Esophagus squamous epithelium (tissue), 5 donors: Measurements from ENCODE around the gene RAB11FIP5. TPM values are rescaled to one million over a fixed set of nuclear protein-coding genes. Genes with fewer than 3 reads are reported as not detected.
A peak's percentile ranks its signal among the peaks of the same experiment; 100 is the strongest.

Experiments used
- DNase-seq: peaks from one replicate; lab custom pipeline; 2025; lab: John Stamatoyannopoulos, UW
- H3K27ac ChIP-seq, 4 donors: fragments of 200-600 bp; sonication (generic); one replicate each; pipeline ENCODE4 v1.5.1; 2016 to 2019; ENCODE audit warnings: mild to moderate bottlenecking in 1 of 4
- H3K27me3 ChIP-seq, 4 donors: fragments of 200-600 bp; sonication (generic); 1 replicate in 3 of 4; 2 replicates in 1 of 4; pipeline versions ENCODE4 v1.5.1 to v1.6.0; 2017 to 2021; ENCODE audit warnings: antibody characterized with exemption in 1 of 4
- H3K36me3 ChIP-seq, 3 donors: fragments of 200-600 bp; sonication (generic); one replicate each; pipeline ENCODE4 v1.5.1; 2016 to 2019
- H3K4me1 ChIP-seq, 3 donors: fragments of 200-600 bp; sonication (generic); one replicate each; pipeline ENCODE4 v1.5.1; 2017 to 2019
- H3K4me3 ChIP-seq, 4 donors: fragments of 200-600 bp; sonication (generic); 1 replicate in 3 of 4; 2 replicates in 1 of 4; pipeline ENCODE4 v1.5.1; 2016 to 2019; ENCODE audit warnings: mild to moderate bottlenecking in 2 of 4, moderate library complexity in 1 of 4
- H3K9me3 ChIP-seq, 3 donors: fragments of 200-600 bp; sonication (generic); one replicate each; pipeline ENCODE4 v1.5.1; 2016 to 2019
- CTCF ChIP-seq, 6 experiments: fragments of 450-650 bp in 4 of 6; fragments of 200-600 bp in 2 of 6; sonication (generic) in 2 of 6; IDR thresholded peaks; one replicate each; pipeline ENCODE4 v1.5.1; 2016 to 2019; ENCODE audit warnings: antibody characterized with exemption in 6 of 6, mild to moderate bottlenecking in 4 of 6, moderate library complexity in 4 of 6
- POLR2A ChIP-seq, 4 donors: fragments of 450-650 bp; IDR thresholded peaks; one replicate each; pipeline ENCODE4 v1.6.1; 2017; ENCODE audit warnings: antibody characterized with exemption in 4 of 4, mild to moderate bottlenecking in 4 of 4, moderate library complexity in 3 of 4
- WGBS, 2 donors: methylation state at CpG; one replicate each; pipeline ENCODE4 v1.1.5; 2018; 5-methylcytosine and 5-hydroxymethylcytosine counted together
- intact Hi-C: fragments of 100-400 bp; cut with DNase I; formaldehyde crosslinking; loops from one replicate; pipeline ENCODE4 v1.15.0; 2022
- total RNA-seq, 4 donors: library from RNA; depleted of rRNA; stranded (reverse); fragments of >200 nt; gene quantifications; one replicate each; pipeline ENCODE4 v1.1.0, GENCODE V29; 2016
- donor health status: DM: yes; HTN: yes; CAD: no.

The RAB11FIP5 gene
- total RNA-seq, 4 donors from 2014 or later: 12.2 to 19.6 (median 16.6) TPM

- Histone ChIP-seq H3K27me3 (no peaks in the 10 kb centered on the region), H3K4me3 (no peak overlapping the region), H3K27ac (peak overlapping the region in 3 of 4 donors; percentile 6 to 96 (median 90)), H3K4me1 (peaks cover 31 to 72% (median 34%) of the 10 kb centered on the region in 3 donors), H3K9me3 (no peaks in the 10 kb centered on the region), H3K36me3 (no peaks in the 10 kb centered on the region)
- intact Hi-C loops: no loop called here
- 85 to 90% methylated on average over 3 to 5 of the region's 5 CpGs for WGBS, 2 donors
- TF ChIP-seq CTCF (IDR thresholded peaks at IDR 0.05) (no peak), POLR2A (IDR thresholded peaks at IDR 0.05) (no peak)
- DNase-seq: no peak
Observed at GRCh38 chr2:73109431-73110167, 3.1 kb downstream of the RAB11FIP5 start.

GRCh38 chr2:73107211-73107926 lies 5.4 kb downstream of the RAB11FIP5 start:
- Histone ChIP-seq H3K27ac (peak overlapping the region in 2 of 4 donors; percentile 21 to 47), H3K36me3 (no peaks in the 10 kb centered on the region), H3K9me3 (no peaks in the 10 kb centered on the region), H3K27me3 (no peaks in the 10 kb centered on the region), H3K4me1 (peaks cover 31 to 78% (median 34%) of the 10 kb centered on the region in 3 donors), H3K4me3 (no peak overlapping the region)
- TF ChIP-seq CTCF (IDR thresholded peaks at IDR 0.05) (no peak), POLR2A (IDR thresholded peaks at IDR 0.05) (no peak)
- DNase-seq: no peak
- intact Hi-C loops: no loop called here
- 47 to 57% methylated on average over 5 to 7 of the region's 12 CpGs for WGBS, 2 donors

GRCh38 chr2:73106791-73107190 lies 6.0 kb downstream of the RAB11FIP5 start:
- TF ChIP-seq POLR2A (IDR thresholded peaks at IDR 0.05): no peak
- TF ChIP-seq CTCF (IDR thresholded peaks at IDR 0.05): no peak
- H3K27me3 ChIP-seq: no peaks in the 10 kb centered on the region
- no peaks in the 10 kb centered on the region for H3K36me3 ChIP-seq
- peak overlapping the region in 1 of 4 donors; percentile 21 for H3K27ac ChIP-seq
- intact Hi-C loops: no loop called here
- no peak overlapping the region for H3K4me3 ChIP-seq
- WGBS, 2 donors: 100% methylated on average over 1 of the region's 3 CpGs; no CpG with 5 or more reads in 1 of the 2 donors
- H3K4me1 ChIP-seq: peaks cover 27 to 78% (median 34%) of the 10 kb centered on the region in 3 donors
- no peak for DNase-seq
- no peaks in the 10 kb centered on the region for H3K9me3 ChIP-seq

- TF ChIP-seq POLR2A (IDR thresholded peaks at IDR 0.05) (no peak), CTCF (IDR thresholded peaks at IDR 0.05) (no peak)
- DNase-seq: no peak
- intact Hi-C loops: no loop called here
- H3K4me1 ChIP-seq: peaks cover 15 to 69% (median 25%) of the 10 kb centered on the region in 3 donors
- H3K9me3 ChIP-seq: no peaks in the 10 kb centered on the region
- H3K27ac ChIP-seq: no peak overlapping the region
- no peaks in the 10 kb centered on the region for H3K36me3 ChIP-seq
- H3K4me3 ChIP-seq: no peak overlapping the region
- H3K27me3 ChIP-seq: no peaks in the 10 kb centered on the region
- WGBS, 2 donors: 92% methylated on average over 1 of the region's 2 CpGs; no CpG with 5 or more reads in 1 of the 2 donors
Observed at GRCh38 chr2:73105511-73105971, 7.2 kb downstream of the RAB11FIP5 start.

GRCh38 chr2:73104933-73105332 lies 7.8 kb downstream of the RAB11FIP5 start:
- intact Hi-C loops: no loop called here

More at GRCh38 chr2:73104933-73105332, 7.8 kb downstream of the RAB11FIP5 start:
- no peaks in the 10 kb centered on the region for H3K9me3 ChIP-seq
- H3K27me3 ChIP-seq: no peaks in the 10 kb centered on the region
- TF ChIP-seq CTCF (IDR thresholded peaks at IDR 0.05) (no peak), POLR2A (IDR thresholded peaks at IDR 0.05) (no peak)
- H3K4me3 ChIP-seq: no peak overlapping the region
- WGBS, 2 donors: 93% methylated on average over 3 of the region's 3 CpGs
- peaks cover 13 to 63% (median 20%) of the 10 kb centered on the region in 3 donors for H3K4me1 ChIP-seq
- DNase-seq: no peak
- no peak overlapping the region for H3K27ac ChIP-seq
- no peaks in the 10 kb centered on the region for H3K36me3 ChIP-seq
